HFF-Myc (cell line): Measurements from ENCODE around the gene PDE11A.

Source experiments
- DNase-seq: peaks from one replicate; pipeline ENCODE4 v3.0.0-alpha.2; 2011; ENCODE audit warnings: low read depth; ENCODE audit errors: extremely low read depth
- H3K4me3 ChIP-seq: replicated peaks from 2 replicates; pipeline ENCODE4 v1.5.1; 2011; ENCODE audit warnings: low read depth, mild to moderate bottlenecking, control low read depth, low read length
- CTCF ChIP-seq: IDR thresholded peaks from 2 replicates; pipeline ENCODE4 v1.5.1; 2012; ENCODE audit warnings: mild to moderate bottlenecking, low read depth, low read length, control low read depth; ENCODE audit errors: missing control alignments

Gene PDE11A

GRCh38 chr2:177887722-177888121, 184.9 kb downstream of the PDE11A start:
- H3K4me3 ChIP-seq: no peak overlapping the region
- no peak for TF ChIP-seq CTCF
- no peak for DNase-seq

GRCh38 chr2:177886824-177887223, 185.8 kb downstream of the PDE11A start:
- no peak for TF ChIP-seq CTCF
- DNase-seq: no peak
- H3K4me3 ChIP-seq: no peak overlapping the region

GRCh38 chr2:177885828-177886466, 186.6 kb downstream of the PDE11A start:
- no peak for TF ChIP-seq CTCF
- no peak for DNase-seq
- no peak overlapping the region for H3K4me3 ChIP-seq

GRCh38 chr2:177883177-177883576, 189.4 kb downstream of the PDE11A start:
- TF ChIP-seq CTCF: no peak
- no peak for DNase-seq
- H3K4me3 ChIP-seq: no peak overlapping the region

- no peak for DNase-seq
- TF ChIP-seq CTCF: no peak
- no peak overlapping the region for H3K4me3 ChIP-seq
Measured at GRCh38 chr2:177882501-177882900, 190.1 kb downstream of the PDE11A start.

- H3K4me3 ChIP-seq: no peak overlapping the region
- DNase-seq: no peak
- no peak for TF ChIP-seq CTCF
Measured at GRCh38 chr2:177881921-177882320, 190.7 kb downstream of the PDE11A start.
